Ramos (cell line): ENCODE measurements around the gene YWHAQ.

ENCODE experiments used
- in situ Hi-C: fragments of 300-500 bp; cut with MboI; formaldehyde crosslinking; loops from one replicate; pipeline ENCODE4 v1.14.3; 2022; ENCODE audit warnings: low sequenced_read_pairs; ENCODE audit not compliant: unreplicated experiment

Gene YWHAQ

DNA sequence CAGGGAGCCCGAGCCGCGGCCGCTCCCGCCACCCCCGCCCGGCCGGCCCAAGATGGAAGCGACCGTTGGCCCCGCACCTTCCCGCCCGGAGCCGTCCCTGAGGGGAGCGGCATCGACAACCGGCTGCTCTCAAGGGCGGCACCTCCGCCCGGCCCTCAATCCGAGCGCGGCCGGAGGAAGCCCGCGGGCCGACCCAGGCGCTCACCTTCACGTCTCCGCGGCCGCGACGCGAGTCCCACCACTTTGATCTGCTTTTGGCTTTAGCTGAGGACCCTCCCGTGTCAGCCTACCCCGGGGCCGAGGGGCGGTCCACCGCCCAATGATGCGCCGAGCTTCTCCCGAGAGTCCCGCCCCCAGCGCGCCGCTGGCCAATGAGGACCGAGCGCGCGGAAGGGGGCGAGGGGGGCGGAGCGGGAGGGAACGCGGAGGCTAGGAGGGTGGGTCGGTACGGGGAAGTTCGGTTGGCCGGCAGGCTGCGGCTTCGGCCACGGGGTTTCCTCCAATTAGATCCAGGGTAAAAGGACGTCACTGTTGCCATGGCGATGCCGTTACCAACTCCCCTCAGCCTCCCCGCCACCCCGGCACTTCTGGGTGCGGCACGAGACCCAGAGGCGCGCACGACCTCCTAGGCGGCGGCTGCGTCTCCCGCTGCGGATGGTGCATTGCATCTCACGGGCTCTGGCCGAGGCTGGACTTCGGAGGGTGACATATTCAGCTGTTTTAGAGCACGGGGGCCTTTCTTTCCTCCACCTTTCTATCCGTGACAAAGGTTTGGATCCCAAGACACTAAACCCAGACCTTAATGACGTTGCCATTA lies at the start of gene YWHAQ:
Gene YWHAQ, minus strand, starts transcription at position 262 of the 817 bp plus-strand sequence. CDS start 545 bp downstream, outside the sequence.
- in situ Hi-C loops, result no loop called here

GRCh38 chr2:9680082-9680481 lies 49.3 kb upstream of the YWHAQ start:
- in situ Hi-C loops, result no loop called here

DNA sequence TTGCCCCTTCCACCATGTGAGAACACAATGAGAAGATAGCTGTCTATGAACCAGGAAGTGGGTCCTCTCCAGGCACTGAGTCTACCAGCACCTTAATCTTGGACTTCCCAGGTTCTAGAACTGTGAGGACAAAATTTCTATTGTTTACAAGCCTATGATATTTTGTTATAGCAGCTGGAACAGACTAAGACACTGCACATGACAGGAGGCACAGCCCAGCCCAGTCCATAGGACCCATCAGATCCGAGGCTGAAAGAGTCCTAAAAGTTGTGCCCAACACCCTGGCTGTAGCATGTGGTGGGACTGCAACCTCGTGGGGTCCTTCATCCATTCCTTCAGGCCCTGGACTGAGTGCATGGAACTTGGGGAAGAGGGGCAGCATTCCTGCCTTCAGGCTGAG lies 48.4 kb upstream of the YWHAQ start:
- in situ Hi-C loops, result no loop called here

GRCh38 chr2:9678544-9678943 lies 47.7 kb upstream of the YWHAQ start:
- in situ Hi-C loops, result no loop called here

- in situ Hi-C loops, result no loop called here
Measured at GRCh38 chr2:9675415-9676351, 44.9 kb upstream of the YWHAQ start.

- in situ Hi-C loops, result no loop called here
Measured at GRCh38 chr2:9674891-9675414, 44.2 kb upstream of the YWHAQ start.

DNA sequence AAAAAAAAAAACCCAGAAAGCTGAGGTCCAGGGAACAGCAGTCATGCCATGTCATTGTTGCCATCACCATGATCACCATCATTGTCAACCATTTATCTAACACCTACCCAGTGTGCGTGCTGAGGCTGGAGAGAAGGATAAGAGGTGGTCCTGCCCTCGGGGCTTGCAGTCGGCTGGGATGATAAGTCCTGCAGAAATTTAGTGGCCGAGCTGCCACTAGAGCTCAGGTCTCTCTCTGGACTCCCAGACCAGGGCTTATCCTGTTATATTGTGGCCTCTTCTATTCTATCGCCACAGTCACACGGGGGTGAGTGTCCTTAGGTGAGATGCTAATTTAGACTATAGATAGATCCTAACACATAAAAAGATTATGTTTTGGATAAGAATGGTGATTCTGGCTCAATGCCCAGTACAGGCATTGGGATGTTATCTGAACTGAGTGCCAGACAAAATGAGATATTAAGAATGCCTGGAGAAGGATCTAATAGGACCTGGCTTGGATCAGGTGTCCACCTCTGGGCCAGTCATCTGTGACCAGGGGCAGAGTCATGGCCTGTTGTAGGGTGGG lies 43.2 kb upstream of the YWHAQ start:
- in situ Hi-C loops, result no loop called here

DNA sequence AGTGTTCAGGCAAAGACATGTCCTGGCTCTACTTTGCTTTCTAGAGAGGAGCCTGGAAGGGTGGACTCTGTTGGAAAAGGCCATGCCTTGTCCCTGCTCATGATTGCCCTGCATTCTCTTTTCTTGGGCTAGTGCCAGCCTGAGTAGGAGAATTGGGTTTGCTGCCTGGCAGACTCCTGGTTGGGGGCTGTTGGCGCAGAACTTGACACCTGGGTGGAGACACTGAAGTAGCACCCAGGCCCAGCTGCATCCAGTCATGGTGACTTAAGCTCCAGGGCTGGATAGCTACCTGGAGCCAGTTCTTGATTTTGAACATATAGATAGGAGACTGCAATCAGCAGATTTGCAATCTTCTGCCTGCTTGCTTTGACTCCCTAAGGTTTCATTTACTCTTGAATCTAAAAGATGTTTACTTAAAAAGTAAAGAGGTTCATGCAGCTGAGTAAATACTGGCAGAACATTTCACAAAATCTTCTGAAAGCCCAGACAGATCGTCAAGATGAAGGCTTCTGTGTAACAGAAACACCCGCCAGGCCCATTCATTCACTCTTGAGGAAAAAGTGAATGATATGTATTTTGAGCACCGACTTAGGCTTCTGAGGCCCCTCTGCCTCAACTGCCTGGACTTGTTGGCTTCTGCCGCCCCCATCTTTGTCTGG lies 38.0 kb upstream of the YWHAQ start:
- in situ Hi-C loops, result no loop called here

GRCh38 chr2:9667826-9668225 lies 37.0 kb upstream of the YWHAQ start:
- in situ Hi-C loops, result no loop called here

DNA sequence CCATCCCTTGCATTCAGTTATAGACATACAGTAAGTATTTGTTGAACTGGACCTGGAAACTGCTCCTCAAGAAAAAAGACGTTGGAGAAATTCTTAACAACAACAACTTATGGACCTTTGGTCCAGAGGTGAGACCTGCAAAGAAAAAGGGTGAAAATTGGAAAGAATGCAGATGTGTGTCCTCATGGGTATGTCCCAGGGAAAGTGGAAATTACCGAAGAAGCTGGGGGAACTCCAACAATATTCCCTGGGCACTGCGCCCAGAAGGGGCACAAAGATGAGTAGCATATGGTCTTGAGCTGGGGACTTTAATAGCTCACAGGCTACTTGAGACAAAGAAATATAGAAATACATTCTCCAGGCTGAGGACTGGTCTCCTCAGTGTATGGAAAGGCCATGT lies 35.5 kb upstream of the YWHAQ start:
- in situ Hi-C loops, result no loop called here

DNA sequence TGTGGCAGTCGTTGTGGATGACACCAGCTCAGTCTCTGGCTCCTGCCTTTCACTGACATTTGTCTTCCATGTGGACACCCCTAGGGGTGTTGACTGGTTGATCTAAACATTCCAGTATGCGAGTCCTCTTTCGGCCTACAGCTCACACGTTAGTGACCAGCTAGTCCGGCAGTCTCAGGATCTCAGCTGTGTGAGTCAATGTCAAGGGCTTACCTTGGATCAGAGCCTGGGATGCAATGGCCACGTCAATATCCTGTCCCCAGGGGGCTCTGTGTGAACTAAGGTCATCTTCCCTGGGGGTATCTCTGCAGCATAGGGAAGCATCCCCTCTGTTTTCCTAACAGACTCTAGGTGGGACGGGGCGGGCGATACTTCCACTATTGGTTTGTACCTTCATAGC lies 35.1 kb upstream of the YWHAQ start:
- in situ Hi-C loops, result no loop called here

DNA sequence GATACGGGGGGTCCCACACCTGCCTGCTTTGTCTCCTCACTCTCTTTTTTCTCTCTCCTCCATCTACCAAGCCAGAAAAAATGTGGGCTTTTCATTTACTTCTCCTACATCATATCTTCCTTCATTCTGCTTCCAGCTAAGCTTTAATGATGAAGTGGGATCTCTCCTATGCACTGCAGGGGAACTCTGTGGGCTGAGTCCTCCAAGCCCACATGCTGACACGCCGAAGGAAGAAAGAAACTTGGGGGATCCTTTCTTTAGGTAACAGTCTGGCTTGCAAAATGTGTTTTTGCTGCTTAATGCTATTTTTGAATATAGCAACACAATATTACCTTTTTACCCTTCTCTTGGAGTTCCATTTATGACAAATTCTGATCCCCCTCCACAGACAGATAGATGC lies 33.6 kb upstream of the YWHAQ start:
- in situ Hi-C loops, result no loop called here

DNA sequence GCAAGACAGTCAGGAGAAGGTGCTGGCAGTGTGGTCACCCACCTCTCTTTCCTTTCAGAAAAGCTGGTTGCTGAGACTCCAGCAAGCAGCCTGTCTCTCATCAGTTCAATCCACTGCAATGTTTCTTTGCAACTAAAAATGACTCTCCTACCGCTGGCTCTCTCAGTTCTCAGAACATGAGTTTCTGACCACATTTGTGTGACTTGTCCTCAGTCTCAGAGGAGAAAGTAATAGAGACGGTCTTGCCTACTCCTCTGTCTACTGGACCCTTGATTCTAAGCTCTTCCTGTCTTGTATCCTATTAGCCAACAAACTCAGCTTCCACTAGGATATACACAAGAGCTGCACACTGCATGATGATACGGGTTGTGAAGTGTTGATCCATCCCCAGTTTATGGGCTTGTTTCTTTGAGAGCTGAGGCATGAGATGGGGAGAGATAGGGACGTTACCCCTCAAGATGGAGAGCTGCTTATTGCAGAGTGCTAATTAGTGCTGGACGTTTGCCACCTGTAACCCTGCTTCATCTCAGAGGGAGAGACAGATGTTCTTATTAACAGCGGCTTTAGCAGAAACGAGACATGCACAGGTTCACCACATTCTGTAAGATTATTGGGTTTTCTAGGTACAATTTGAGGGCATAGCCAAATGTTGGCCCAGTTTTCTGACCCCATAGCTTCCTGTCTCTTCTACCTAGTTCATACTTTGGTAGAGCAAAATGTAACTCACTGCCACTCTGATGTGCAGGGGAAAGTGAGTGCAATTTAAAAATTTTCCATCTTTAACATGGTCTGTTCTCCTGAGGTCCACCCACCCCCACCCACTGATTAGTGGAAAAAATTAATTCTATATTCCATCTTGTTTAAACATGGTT lies 32.4 kb upstream of the YWHAQ start:
- in situ Hi-C loops, result no loop called here

- in situ Hi-C loops, result no loop called here
Measured at GRCh38 chr2:9661261-9661660, 30.5 kb upstream of the YWHAQ start.

- in situ Hi-C loops, result no loop called here
Measured at GRCh38 chr2:9660781-9661180, 30.0 kb upstream of the YWHAQ start.

DNA sequence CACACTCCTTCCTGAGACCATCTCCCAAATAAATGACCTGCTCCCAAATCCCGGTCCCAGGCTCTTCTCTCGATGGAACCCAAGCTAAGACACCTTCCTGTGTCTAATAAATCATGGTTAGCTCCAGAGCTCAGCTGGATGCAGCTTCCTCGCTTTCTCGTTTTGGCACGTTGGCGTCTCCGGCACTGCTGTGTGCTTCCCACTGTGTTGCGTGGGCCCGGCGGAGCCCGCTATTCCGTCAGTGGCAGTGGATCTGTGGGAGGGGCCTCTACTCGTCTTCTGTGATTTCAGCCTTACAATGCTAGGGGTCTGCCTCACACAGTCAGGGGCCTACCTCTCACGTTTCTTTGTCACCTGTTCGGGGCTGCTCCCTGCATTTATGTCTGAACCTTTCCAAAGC lies 29.4 kb upstream of the YWHAQ start:
- in situ Hi-C loops, result no loop called here

DNA sequence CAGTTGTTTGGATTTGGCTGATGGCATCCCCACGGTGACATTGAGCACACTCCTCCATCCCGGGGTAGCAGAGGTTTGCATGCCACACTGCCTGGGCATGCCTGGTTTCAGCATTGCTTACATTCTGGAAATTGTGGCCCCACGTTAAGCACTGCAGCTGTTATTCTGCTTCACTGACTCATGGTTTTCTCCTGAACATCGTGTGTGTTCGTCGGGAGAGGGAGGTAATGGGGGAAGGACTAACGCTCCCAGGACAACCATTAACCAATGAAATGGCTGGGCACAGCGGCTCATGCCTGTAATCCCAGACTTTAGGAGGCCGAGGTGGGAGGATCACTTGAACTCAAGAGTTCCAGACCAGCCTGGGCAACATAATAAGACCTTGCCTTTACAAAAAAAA lies 28.2 kb upstream of the YWHAQ start:
- in situ Hi-C loops, result no loop called here

DNA sequence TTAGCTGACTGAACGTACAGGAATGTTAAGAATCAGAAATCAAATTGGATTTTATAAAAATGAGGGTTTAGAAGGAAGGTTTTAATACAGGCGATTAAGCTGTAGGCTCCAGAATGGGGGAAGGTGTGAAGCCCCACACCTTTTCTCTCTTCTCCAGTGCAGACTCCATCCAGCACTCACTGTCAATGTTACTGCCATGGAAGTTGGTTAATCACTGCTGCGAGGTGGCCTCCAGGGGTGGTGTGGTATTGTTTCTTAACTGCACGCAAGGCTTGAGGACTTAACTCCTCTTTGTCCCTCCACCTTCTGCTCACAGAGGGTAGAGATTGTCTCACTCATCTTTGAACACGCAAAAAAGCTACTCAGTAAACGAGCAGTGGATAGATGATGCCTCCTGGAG lies 26.9 kb upstream of the YWHAQ start:
- in situ Hi-C loops, result no loop called here

GRCh38 chr2:9657083-9657482 lies 26.3 kb upstream of the YWHAQ start:
- in situ Hi-C loops, result no loop called here
